Naive B cell (primary cell): ENCODE measurements around the gene SPECC1L. TPM values are rescaled to one million over a fixed set of nuclear protein-coding genes. Genes with fewer than 3 reads are reported as not detected.
A peak's percentile ranks its signal among the peaks of the same experiment; 100 is the strongest.
"Not testable (repeated sequence)": the region's sequence is repeated elsewhere in the genome, so short reads cannot be mapped to it uniquely, and the experiment has no call there.

Experiments used
- ATAC-seq, 2 donors: fragments of 150-1000 bp; cut with Tn5 transposase; 2 replicates each; pipeline ENCODE4 v1.10.0; 2021; ENCODE audit warnings: low read depth in 2 of 2, mild to moderate bottlenecking in 2 of 2, moderate library complexity in 2 of 2
- DNase-seq: peaks from one replicate; pipeline ENCODE4 v3.0.0; 2022
- H3K27ac Mint-ChIP-seq, 6 donors: one replicate each; pipeline ENCODE4 v1.8.0; 2020 to 2022; ENCODE audit warnings: mild to moderate bottlenecking in 6 of 6, mixed read lengths in 6 of 6, moderate library complexity in 5 of 6, inconsistent platforms in 2 of 6
- H3K27me3 Mint-ChIP-seq, 3 donors: one replicate each; pipeline ENCODE4 v1.8.0; 2021 to 2022; ENCODE audit warnings: mixed read lengths in 3 of 3, mild to moderate bottlenecking in 1 of 3
- H3K36me3 Mint-ChIP-seq, 2 donors: one replicate each; pipeline ENCODE4 v1.8.0; 2020 to 2022; ENCODE audit warnings: mixed read lengths in 2 of 2, inconsistent platforms in 1 of 2, mild to moderate bottlenecking in 1 of 2
- H3K4me1 Mint-ChIP-seq, 3 donors: one replicate each; pipeline ENCODE4 v1.8.0; 2020 to 2022; ENCODE audit warnings: mixed read lengths in 3 of 3, inconsistent platforms in 1 of 3, mild to moderate bottlenecking in 1 of 3, moderate library complexity in 1 of 3
- H3K4me3 Mint-ChIP-seq, 8 donors: one replicate each; pipeline ENCODE4 v1.8.0; 2020 to 2022; ENCODE audit warnings: mild to moderate bottlenecking in 8 of 8, mixed read lengths in 8 of 8, moderate library complexity in 8 of 8, inconsistent platforms in 2 of 8
- H3K9me3 Mint-ChIP-seq, 7 donors: one replicate each; pipeline ENCODE4 v1.8.0; 2020 to 2022; ENCODE audit warnings: mixed read lengths in 7 of 7, mild to moderate bottlenecking in 5 of 7, inconsistent platforms in 2 of 7, moderate library complexity in 1 of 7
- polyA plus RNA-seq, 6 donors: library from polyadenylated mRNA; unstranded; fragments of 300-500 nt; fragmentation: Illumina TruSeq; gene quantifications; one replicate each; pipeline ENCODE4 v1.2.3, GENCODE V29; 2021; ENCODE audit warnings: low read depth in 6 of 6

Gene SPECC1L
- polyA plus RNA-seq, 6 donors from 2014 or later: 1.7 to 29.4 (median 9.7) TPM

DNA sequence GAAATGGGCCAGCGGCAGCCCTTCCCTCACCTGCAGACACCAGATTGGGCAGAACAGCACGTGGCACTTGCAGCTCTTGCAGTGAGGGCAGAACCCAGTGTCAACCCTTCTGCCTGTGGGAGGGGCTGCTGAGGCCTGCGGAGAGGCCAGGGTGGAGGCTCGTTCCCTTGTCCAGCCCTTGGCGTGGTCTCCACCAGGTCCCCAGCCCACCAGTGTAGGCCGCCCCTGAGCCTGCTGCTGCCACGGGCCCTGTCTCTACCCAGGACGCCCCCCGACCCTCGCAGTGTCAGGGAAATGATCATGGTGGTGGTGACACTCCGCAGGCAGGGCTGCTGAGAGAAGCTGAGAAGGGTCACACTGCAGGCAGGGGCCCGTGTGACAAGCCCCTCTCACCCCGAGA, 14.5 kb upstream of the SPECC1L start:
- not testable (repeated sequence) for H3K27me3 Mint-ChIP-seq, H3K4me3 Mint-ChIP-seq, DNase-seq, H3K4me1 Mint-ChIP-seq, H3K27ac Mint-ChIP-seq, ATAC-seq, H3K36me3 Mint-ChIP-seq, H3K9me3 Mint-ChIP-seq

DNA sequence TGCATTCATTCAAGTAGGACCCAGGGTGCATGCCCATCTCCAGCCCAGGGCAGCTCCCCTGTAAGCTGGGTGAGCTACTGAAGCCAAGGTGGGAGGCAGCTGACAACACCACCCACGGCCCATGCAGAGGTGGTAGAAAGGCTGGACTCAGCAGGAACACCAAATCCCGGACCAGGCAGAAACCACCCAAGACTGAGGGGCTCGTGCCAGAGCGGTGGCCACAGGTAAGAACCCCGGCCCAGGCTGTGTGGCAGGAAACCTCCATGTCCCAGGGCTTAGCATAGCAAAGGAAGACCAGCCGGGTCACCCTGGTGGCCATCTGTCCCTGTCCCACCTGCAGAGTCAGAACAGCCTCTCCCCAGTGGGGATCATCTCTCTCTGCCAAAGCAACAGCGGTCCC, 13.9 kb upstream of the SPECC1L start:
- not testable (repeated sequence) for H3K27ac Mint-ChIP-seq, H3K9me3 Mint-ChIP-seq, H3K4me1 Mint-ChIP-seq, H3K36me3 Mint-ChIP-seq, DNase-seq, H3K27me3 Mint-ChIP-seq, ATAC-seq, H3K4me3 Mint-ChIP-seq

DNA sequence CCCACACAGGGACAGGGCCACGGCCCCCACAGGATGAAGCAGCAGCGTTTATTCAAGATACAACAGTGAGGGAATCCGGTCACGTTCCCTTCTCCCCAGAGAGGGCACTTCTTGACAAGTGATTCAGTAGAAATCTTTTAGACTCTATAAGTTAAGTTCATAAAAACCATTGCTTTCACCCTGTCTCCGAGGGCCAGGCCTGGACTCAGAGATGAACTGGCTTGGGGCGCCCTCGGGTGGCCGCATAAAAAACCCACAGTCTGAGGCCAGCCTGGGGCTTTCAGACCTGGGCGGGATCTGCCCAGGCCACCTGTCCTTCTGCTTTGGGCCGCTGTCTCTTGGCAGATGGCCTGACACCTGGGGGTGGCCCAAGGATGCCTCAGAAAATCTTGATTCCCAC, 11.2 kb upstream of the SPECC1L start:
- ATAC-seq: peak; percentile 35 to 58
- not testable (repeated sequence) for H3K4me3 Mint-ChIP-seq, H3K27me3 Mint-ChIP-seq, H3K27ac Mint-ChIP-seq, H3K9me3 Mint-ChIP-seq, H3K36me3 Mint-ChIP-seq
- DNase-seq: peak; percentile 66
- peaks cover 0 to 14% (median 2%) of the 10 kb centered on the region in 3 donors for H3K4me1 Mint-ChIP-seq

DNA sequence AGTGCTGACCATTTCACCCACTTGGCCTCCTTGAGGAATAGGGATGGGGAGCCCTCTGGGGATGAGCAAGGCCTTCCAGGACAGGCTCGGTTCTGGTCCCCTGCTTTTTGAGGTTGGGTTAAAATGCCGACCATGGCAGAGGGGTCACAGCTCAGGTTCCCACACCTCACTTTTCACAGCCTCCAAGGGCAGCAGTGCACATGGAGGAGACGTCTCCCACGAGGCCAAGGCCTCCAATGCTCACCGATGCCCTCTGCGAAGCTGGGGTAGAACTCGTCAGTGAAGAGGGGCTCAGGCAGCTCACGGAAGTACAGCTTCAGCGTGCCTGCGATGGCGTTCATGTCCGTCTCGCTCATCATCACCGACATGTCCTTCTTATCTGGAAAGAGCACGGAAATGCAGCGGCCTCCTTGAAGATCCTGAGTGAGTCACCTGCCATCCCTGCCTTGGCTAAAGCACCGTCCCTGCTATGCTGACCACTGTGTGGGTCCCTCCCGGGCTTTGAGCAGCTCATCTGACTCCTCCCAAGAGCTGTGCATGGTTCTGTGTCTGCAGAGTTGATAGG, 8.4 kb upstream of the SPECC1L start:
- H3K4me1 Mint-ChIP-seq: peaks cover 0 to 35% (median 16%) of the 10 kb centered on the region in 3 donors
- not testable (repeated sequence) for H3K9me3 Mint-ChIP-seq, DNase-seq, H3K4me3 Mint-ChIP-seq, ATAC-seq, H3K27ac Mint-ChIP-seq, H3K27me3 Mint-ChIP-seq, H3K36me3 Mint-ChIP-seq

DNA sequence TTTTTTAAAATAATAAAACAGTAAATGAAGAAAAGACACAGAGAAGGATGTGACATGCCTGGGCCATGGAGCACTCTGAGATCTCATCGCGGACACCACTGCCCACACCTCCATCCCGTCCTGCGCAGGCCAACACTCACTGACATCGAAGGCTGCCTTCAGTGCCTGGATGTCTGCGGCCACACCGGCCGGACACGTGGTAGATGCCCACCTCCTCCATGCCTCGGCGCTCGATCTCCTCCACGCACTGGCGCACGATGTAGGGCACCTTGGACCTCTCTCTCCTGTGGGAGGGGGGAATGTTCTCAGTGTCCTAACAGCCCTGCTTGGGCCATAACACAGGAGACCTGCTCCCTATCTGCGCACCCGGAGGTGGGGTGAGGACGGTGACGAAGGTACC, 7.2 kb upstream of the SPECC1L start:
- H3K4me1 Mint-ChIP-seq: peaks cover 0 to 35% (median 16%) of the 10 kb centered on the region in 3 donors
- ATAC-seq, H3K27ac Mint-ChIP-seq, DNase-seq, H3K4me3 Mint-ChIP-seq, H3K9me3 Mint-ChIP-seq, H3K36me3 Mint-ChIP-seq, H3K27me3 Mint-ChIP-seq: not testable (repeated sequence)

DNA sequence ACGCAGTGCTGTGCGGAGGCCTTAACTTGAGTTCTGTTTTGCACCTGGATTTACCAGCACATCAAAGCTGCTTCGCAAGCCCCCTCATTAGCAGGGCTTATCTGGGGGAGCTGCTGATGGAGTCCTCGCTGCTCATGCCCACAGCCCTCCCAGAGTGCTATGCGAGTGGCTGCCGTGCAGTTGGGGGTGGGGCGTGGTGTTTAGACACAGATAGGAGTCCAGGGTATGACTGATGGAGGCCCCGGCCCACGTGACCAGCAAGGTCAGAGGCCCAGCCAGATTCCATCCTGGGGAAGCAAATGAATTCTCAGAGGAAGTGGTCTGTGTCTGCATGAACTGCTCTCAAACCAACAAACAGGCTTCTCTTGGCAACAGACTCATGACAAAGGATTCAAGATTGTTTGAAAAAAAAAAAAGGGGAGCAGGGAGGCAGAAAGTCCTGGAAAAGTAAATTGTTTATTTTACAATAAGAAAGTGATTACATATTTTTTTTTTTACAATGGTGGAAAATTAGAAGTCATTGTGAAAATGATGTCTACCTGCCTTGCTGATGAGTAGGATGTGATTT, 6.2 kb upstream of the SPECC1L start:
- peak overlapping the region; percentile 18 to 91 (median 86) for H3K27ac Mint-ChIP-seq
- DNase-seq, H3K36me3 Mint-ChIP-seq, ATAC-seq, H3K27me3 Mint-ChIP-seq, H3K9me3 Mint-ChIP-seq: not testable (repeated sequence)
- H3K4me3 Mint-ChIP-seq: peak overlapping the region in 7 of 8 donors; percentile 54 to 82 (median 63)
- H3K4me1 Mint-ChIP-seq: peaks cover 0 to 35% (median 16%) of the 10 kb centered on the region in 3 donors

DNA sequence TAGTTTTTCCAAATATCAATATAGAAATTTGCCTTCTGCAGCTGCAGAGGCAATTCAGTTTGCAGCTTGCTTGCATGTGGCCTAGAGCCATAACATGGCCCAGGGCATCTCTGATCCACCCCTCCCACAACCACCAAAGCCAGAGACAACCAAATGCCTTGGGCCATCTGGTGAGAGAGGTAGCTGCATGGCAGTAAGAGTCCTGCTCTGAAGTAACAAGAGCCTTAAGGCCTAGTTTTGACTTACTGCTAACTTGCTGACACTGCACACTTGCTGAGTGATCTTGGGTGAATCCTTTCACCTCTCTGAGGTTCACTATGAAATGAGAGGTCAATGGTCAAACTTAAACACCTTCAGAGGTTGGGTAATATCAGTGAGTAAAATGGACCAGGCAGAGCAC, 4.9 kb upstream of the SPECC1L start:
- Mint-ChIP-seq H3K27me3 (no peaks in the 10 kb centered on the region), H3K4me1 (peaks cover 3 to 38% (median 16%) of the 10 kb centered on the region in 3 donors), H3K9me3 (no peaks in the 10 kb centered on the region), H3K4me3 (peak overlapping the region in 1 of 8 donors; percentile 15), H3K36me3 (no peaks in the 10 kb centered on the region), H3K27ac (peak overlapping the region in 1 of 6 donors; percentile 16)
- no peak for ATAC-seq
- DNase-seq: no peak

DNA sequence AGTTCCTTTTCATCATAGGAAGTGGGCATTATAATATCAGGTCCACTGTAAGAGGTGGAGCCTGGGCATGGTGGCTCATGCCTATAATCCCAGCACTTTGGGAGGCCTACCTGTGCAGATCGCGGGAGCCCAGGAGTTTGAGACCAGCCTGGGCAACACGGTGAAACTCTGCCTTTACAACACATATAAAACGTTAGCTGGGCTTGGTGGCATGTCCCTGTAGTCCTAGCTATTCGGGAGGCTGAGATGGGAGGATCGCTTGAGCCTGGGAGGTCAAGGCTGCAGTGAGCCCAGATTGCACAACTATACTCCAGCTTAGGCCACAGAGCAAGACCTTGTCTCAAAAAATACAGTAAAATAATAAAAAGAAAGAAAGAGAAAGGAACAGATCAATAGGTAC, 4.1 kb upstream of the SPECC1L start:
- Mint-ChIP-seq H3K27ac (peak overlapping the region in 1 of 6 donors; percentile 75), H3K4me1 (peaks cover 4 to 39% (median 18%) of the 10 kb centered on the region in 3 donors)
- not testable (repeated sequence) for H3K27me3 Mint-ChIP-seq, DNase-seq, H3K36me3 Mint-ChIP-seq, ATAC-seq, H3K9me3 Mint-ChIP-seq, H3K4me3 Mint-ChIP-seq

DNA sequence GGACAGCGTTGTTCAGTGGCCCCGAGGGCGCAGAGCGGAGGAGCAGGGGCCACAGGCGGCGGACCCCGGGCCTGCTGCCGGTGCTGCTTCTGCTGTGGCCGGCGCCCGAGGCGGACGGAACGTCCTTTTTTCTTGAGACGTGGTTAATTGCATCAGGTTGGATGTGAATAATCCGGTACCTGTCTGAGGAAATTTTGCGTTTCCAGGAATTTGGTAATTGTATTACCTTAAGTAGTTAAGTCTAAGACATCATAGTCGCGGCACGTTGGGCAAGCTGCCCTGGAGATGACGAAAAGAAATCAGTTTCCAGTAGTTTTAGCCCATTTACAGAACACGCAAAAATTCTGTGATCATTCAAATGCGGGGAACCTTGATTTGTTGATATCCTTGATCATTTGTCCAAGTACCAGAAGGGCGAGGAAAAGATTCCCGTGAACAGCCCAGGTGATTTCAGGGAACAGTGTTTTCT, 789 bp downstream of the SPECC1L start:
- Mint-ChIP-seq H3K4me3 (peak overlapping the region; percentile 74 to 94 (median 89)), H3K36me3 (no peaks in the 10 kb centered on the region)
- no peak for ATAC-seq

DNA sequence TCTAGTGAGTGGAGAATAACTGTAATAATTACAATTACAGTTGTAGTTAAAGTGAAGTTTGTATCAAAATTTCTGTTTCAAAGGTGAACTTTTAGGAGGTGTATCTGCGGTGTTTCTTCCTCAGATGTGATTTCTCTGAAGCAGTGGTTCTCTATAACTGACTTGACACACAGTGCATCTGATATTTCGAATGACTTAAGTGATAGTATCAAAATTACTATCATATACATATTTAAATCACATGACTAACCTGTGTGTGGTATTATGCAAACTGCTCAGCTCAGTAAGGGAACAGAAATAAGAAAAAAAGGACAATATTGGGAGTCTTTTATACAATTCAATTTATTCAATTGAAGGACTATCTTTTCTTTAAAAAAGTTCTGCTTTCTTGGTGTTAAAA, 2.4 kb downstream of the SPECC1L start:
- H3K9me3 Mint-ChIP-seq, ATAC-seq, H3K27me3 Mint-ChIP-seq, DNase-seq, H3K27ac Mint-ChIP-seq, H3K36me3 Mint-ChIP-seq: not testable (repeated sequence)
- H3K4me1 Mint-ChIP-seq: peaks cover 25 to 53% (median 48%) of the 10 kb centered on the region in 3 donors
- H3K4me3 Mint-ChIP-seq: peak overlapping the region in 2 of 8 donors; percentile 24 to 89

More for the DNA sequence above, 789 bp downstream of the SPECC1L start:
- Mint-ChIP-seq H3K9me3 (no peaks in the 10 kb centered on the region), H3K27ac (peak overlapping the region in 4 of 6 donors; percentile 59 to 87 (median 76)), H3K27me3 (no peaks in the 10 kb centered on the region), H3K4me1 (peaks cover 21 to 53% (median 39%) of the 10 kb centered on the region in 3 donors)
- no peak for DNase-seq

DNA sequence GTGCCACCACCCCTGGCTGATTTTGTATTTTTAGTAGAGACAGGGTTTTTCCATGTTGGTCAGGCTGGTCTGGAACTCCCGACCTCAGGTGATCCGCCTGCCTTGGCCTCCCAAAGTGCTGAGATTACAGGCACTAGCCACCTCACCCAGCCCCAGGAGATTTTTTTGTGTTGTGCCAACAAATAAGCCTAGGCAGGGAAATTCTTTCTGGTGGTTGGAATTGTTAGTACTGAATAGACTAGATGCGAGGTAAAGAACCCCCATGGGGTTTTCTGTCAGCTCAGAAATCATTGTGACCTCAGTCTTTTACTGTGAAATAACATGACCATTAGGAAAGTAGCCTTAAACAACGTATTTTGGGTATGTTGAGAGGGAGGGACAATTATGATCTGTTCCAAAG, 3.3 kb downstream of the SPECC1L start:
- Mint-ChIP-seq H3K4me1 (peaks cover 25 to 53% (median 48%) of the 10 kb centered on the region in 3 donors), H3K27ac (peak overlapping the region in 3 of 6 donors; percentile 3 to 81 (median 30)), H3K4me3 (peak overlapping the region in 1 of 8 donors; percentile 89)
- DNase-seq, H3K36me3 Mint-ChIP-seq, H3K9me3 Mint-ChIP-seq, H3K27me3 Mint-ChIP-seq, ATAC-seq: not testable (repeated sequence)

DNA sequence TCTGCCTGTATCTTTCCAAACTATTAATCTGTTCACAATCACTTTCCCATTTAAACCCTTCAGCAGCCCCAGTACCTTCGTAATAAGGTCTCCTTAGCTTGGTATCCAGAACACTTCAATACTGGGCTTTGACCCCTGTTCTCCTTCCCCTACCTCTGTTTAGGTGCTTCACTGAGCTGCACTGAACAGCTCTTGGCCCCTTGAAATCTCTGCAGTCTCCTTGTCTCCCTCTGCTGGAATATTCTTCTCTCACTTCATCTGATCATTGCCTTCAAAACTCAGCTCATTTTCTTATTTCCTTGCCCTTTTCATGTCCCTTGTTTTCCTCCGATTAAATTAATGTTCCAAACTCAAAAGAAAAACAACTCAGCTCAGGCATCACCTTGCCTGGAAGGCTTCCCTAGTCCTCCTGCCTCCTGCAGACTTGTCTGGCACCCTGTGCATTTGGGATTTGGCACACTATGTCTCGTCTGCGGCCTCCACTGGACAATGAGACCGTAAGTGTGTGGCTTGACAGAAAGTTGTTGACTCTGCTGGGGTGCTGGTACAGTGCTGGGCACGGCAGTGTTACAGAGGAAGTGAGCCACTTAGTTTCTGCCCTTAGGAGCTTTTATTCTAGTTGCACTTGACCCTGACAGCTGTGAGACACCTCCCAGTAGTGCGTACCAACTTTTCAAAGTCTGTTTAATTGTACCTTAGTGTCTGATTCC, 4.2 kb downstream of the SPECC1L start:
- ATAC-seq, H3K36me3 Mint-ChIP-seq, H3K27me3 Mint-ChIP-seq, H3K9me3 Mint-ChIP-seq: not testable (repeated sequence)
- Mint-ChIP-seq H3K4me1 (peaks cover 25 to 53% (median 48%) of the 10 kb centered on the region in 3 donors), H3K4me3 (peak overlapping the region; percentile 38 to 89 (median 66)), H3K27ac (peak overlapping the region in 5 of 6 donors; percentile 4 to 97 (median 81))
- peak; percentile 18 for DNase-seq

DNA sequence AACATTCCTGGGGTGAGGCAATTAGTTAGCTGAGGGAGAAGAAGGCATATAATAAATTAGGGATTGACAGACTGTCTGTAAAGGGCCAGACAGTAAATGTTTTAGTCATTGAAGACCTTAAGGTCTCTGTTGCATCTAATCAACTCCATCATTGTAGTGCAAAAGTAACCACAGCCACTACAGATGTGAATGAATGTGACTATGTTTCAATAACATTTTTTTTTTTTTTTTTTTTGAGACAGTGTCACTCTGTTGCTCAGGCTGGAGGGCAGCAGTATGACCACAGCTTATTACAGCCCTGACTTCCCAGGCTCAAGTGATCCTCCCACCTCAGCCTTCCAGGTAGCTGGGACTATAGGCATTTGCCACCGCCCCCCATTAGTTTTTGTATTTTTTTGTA, 9.7 kb downstream of the SPECC1L start:
- not testable (repeated sequence) for H3K36me3 Mint-ChIP-seq

DNA sequence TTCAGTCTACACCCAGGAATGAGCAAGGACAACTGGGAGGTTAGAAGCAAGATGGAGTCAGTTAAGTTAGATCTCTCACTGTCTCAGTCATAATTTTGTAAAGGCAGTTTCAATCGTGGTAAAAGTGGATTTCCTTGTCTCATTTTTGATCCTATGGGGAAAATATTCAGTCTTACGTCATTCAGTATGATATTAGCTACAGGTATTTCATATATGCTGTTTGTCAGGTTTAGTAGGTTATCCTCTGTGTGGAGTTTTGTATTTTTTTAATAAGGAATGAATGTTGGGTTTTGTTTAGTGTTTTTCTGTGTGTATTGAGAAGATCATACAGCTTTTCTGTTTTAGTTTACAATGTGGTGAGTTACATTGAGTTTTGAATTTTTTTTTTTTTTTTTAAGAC, 11.8 kb downstream of the SPECC1L start:
- H3K4me1 Mint-ChIP-seq: peaks cover 24 to 39% (median 38%) of the 10 kb centered on the region in 3 donors
- no peak overlapping the region for H3K4me3 Mint-ChIP-seq
- peaks cover 0 to under 1% of the 10 kb centered on the region in 2 donors for H3K36me3 Mint-ChIP-seq
- DNase-seq (no peak), ATAC-seq (no peak)
- no peaks in the 10 kb centered on the region for H3K27me3 Mint-ChIP-seq
- no peaks in the 10 kb centered on the region for H3K9me3 Mint-ChIP-seq
- H3K27ac Mint-ChIP-seq: no peak overlapping the region

More for the DNA sequence above, 9.7 kb downstream of the SPECC1L start:
- not testable (repeated sequence) for H3K9me3 Mint-ChIP-seq, H3K27me3 Mint-ChIP-seq, H3K4me3 Mint-ChIP-seq, DNase-seq, H3K27ac Mint-ChIP-seq, ATAC-seq
- H3K4me1 Mint-ChIP-seq: peaks cover 25 to 49% (median 44%) of the 10 kb centered on the region in 3 donors
